HepG2 (cell line): Measurements from ENCODE around the gene TBC1D32. TPM values are rescaled to one million over a fixed set of nuclear protein-coding genes. Genes with fewer than 3 reads are reported as not detected.
"Not testable (repeated sequence)": the region's sequence is repeated elsewhere in the genome, so short reads cannot be mapped to it uniquely, and the experiment has no call there.

ENCODE experiments used
- ATAC-seq: fragments of 200-7000 bp; cut with Tn5 transposase; 3 replicates; pipeline ENCODE4 v1.9.1; 2020; ENCODE audit warnings: mild to moderate bottlenecking, moderate library complexity
- BruUV-seq: library from RNA; stranded (reverse); fragments of 400-500 nt; replicated peaks from 2 replicates; lab custom pipeline; 2021; lab: Mats Ljungman, UMichigan
- CTCF ChIA-PET: fragments of 300-600 bp; formaldehyde crosslinking; extraction: SDS; loops from one replicate; lab custom pipeline; 2021; ENCODE audit warnings: low total read pairs, inconsistent platforms, low intra/inter-chr PET ratio; lab: Yijun Ruan, JAX
- POLR2A ChIA-PET: fragments of 350-600 bp; sonication (Branson Sonifier 250); formaldehyde crosslinking; loops from one replicate; lab custom pipeline; 2020; ENCODE audit warnings: antibody characterized with exemption, inconsistent platforms; lab: Yijun Ruan, JAX
- DNase-seq: peaks from one replicate; pipeline ENCODE4 v3.0.0-alpha.2; 2015; ENCODE audit warnings: low spot score
- FAIRE-seq: peaks from 3 replicates; lab custom pipeline; 2011; peaks lifted over from hg19 to GRCh38; lab: Jason Lieb, UNC
- H2AFZ ChIP-seq: one replicate; pipeline ENCODE4 v1.6.1; 2011; ENCODE audit warnings: low read length, inconsistent platforms
- H3K27ac ChIP-seq: fragments of 300-600 bp; 3 replicates; pipeline ENCODE4 v1.8.0; 2011; ENCODE audit warnings: mixed run types, mild to moderate bottlenecking, mixed read lengths, low read length, inconsistent platforms; ENCODE audit not compliant: insufficient read depth; ENCODE audit errors: extremely low read length
- H3K27me3 ChIP-seq, 2 experiments: fragments of 200-600 bp in 1 of 2; 2 replicates in 1 of 2; 3 replicates in 1 of 2; pipeline versions ENCODE4 v1.6.0 to v1.8.0; 2011; ENCODE audit warnings: low read length in 2 of 2, mild to moderate bottlenecking in 2 of 2, moderate library complexity in 2 of 2, inconsistent platforms in 1 of 2; ENCODE audit not compliant: insufficient read depth in 2 of 2, control insufficient read depth in 1 of 2
- H3K36me3 ChIP-seq, 2 experiments: fragments of 200-600 bp in 1 of 2; replicated peaks in 1 of 2; 2 replicates in 1 of 2; 3 replicates in 1 of 2; pipeline versions ENCODE4 v1.5.1 to v1.8.0; 2011; ENCODE audit warnings: low read length in 2 of 2, inconsistent platforms in 1 of 2; ENCODE audit not compliant: insufficient read depth in 2 of 2, control insufficient read depth in 1 of 2
- H3K4me1 ChIP-seq: 2 replicates; pipeline ENCODE4 v1.5.1; 2012; ENCODE audit warnings: low read length, inconsistent platforms; ENCODE audit not compliant: insufficient read depth
- H3K4me2 ChIP-seq: 2 replicates; pipeline ENCODE4 v1.6.0; 2011; ENCODE audit warnings: low read depth, low read length, inconsistent platforms
- H3K4me3 ChIP-seq, 3 experiments: fragments of 200-600 bp in 1 of 3; sonication (generic), shearing (Covaris generic) in 1 of 3; replicated peaks in 1 of 3; 2 replicates each; pipeline ENCODE4 v1.5.1; 2011 to 2016; ENCODE audit warnings: low read length in 3 of 3, inconsistent platforms in 2 of 3, low read depth in 2 of 3, mild to moderate bottlenecking in 2 of 3, control low read depth in 1 of 3, mixed read lengths in 1 of 3; ENCODE audit not compliant: insufficient read depth in 1 of 3
- H3K79me2 ChIP-seq: one replicate; pipeline ENCODE4 v1.6.1; 2011; ENCODE audit warnings: low read length, inconsistent platforms; ENCODE audit not compliant: insufficient read depth
- H3K9ac ChIP-seq: 2 replicates; pipeline ENCODE4 v1.6.0; 2011; ENCODE audit warnings: mild to moderate bottlenecking, low read depth, low read length, inconsistent platforms; ENCODE audit not compliant: insufficient read depth
- H3K9me3 ChIP-seq: 2 replicates; pipeline ENCODE4 v1.5.1; 2012; ENCODE audit warnings: mild to moderate bottlenecking, low read length
- H4K20me1 ChIP-seq: 2 replicates; pipeline ENCODE4 v1.6.0; 2011; ENCODE audit warnings: inconsistent platforms, mild to moderate bottlenecking, low read length, moderate library complexity; ENCODE audit not compliant: insufficient read depth
- ARNT2 ChIP-seq: sonication (generic); formaldehyde crosslinking; IDR thresholded peaks from 2 replicates; pipeline ENCODE4 v1.8.0; 2022; ENCODE audit warnings: mild to moderate bottlenecking, low read depth, missing genetic modification reagents, moderate library complexity
- MXI1 ChIP-seq: IDR thresholded peaks from 3 replicates; pipeline ENCODE4 v1.6.1; 2012; ENCODE audit warnings: low read depth, low read length, inconsistent platforms, borderline replicate concordance
- RFXANK ChIP-seq: IDR thresholded peaks from 2 replicates; pipeline ENCODE4 v1.6.1; 2016
- ZSCAN21 ChIP-seq: sonication (generic); formaldehyde crosslinking; IDR thresholded peaks from 2 replicates; pipeline ENCODE4 v1.8.0; 2022; ENCODE audit warnings: mild to moderate bottlenecking, missing genetic modification reagents, moderate library complexity, borderline replicate concordance
- whole genome bisulfite sequencing: methylation state at CpG from one replicate; pipeline ENCODE4 v1.1.6; 2017; ENCODE audit warnings: low lambda C conversion rate; 5-methylcytosine and 5-hydroxymethylcytosine counted together
- in situ Hi-C: cut with HindIII; loops from 2 replicates; pipeline ENCODE4 v1.10.0; 2017; ENCODE audit warnings: low pct_unique_long_range_greater_than_20kb; ENCODE audit not compliant: extremely low pct_ligation_motif_present
- intact Hi-C: fragments of 100-400 bp; cut with micrococcal nuclease; formaldehyde crosslinking; loops from one replicate; pipeline ENCODE4 v1.10.0; 2022; ENCODE audit not compliant: unreplicated experiment
- polyA plus RNA-seq, 8 experiments: library from polyadenylated mRNA; depleted of rRNA in 3 of 8; stranded (reverse) in 7 of 8; unstranded in 1 of 8; fragments of >200 nt; fragmentation: Illumina TruSeq in 4 of 8; extraction: Trizol in 4 of 8; gene quantifications; 2 replicates each; pipeline versions ENCODE4 v1.2.1 to v1.2.3, GENCODE V29; 2011 to 2016; ENCODE audit warnings: low read depth in 4 of 8, missing spikeins in 1 of 8, mixed read lengths in 1 of 8; ENCODE audit not compliant: insufficient read depth in 1 of 8
- total RNA-seq, 5 experiments: library from RNA; depleted of rRNA; stranded (reverse); fragments of >200 nt; fragmentation: Illumina TruSeq; extraction: Trizol; gene quantifications; 2 replicates each; pipeline ENCODE4 v1.2.3, GENCODE V29; 2016; ENCODE audit warnings: low read depth in 1 of 5
- TF ChIP-seq, protein P1 (sequence below): sonication (generic); formaldehyde crosslinking; IDR thresholded peaks from 2 replicates; pipeline ENCODE4 v1.4.0; 2020; ENCODE audit warnings: missing genetic modification reagents
- TF ChIP-seq, protein P2 (sequence below): sonication (generic); formaldehyde crosslinking; IDR thresholded peaks from 2 replicates; pipeline ENCODE4 v1.4.0; 2020; ENCODE audit warnings: mild to moderate bottlenecking, missing genetic modification reagents

Gene TBC1D32
- total and polyA plus RNA-seq, 2 of the 13 experiments (the other 11 are each of a cell fraction or from before 2014, with no cell fraction given), result 2.0 to 4.8 TPM

DNA sequence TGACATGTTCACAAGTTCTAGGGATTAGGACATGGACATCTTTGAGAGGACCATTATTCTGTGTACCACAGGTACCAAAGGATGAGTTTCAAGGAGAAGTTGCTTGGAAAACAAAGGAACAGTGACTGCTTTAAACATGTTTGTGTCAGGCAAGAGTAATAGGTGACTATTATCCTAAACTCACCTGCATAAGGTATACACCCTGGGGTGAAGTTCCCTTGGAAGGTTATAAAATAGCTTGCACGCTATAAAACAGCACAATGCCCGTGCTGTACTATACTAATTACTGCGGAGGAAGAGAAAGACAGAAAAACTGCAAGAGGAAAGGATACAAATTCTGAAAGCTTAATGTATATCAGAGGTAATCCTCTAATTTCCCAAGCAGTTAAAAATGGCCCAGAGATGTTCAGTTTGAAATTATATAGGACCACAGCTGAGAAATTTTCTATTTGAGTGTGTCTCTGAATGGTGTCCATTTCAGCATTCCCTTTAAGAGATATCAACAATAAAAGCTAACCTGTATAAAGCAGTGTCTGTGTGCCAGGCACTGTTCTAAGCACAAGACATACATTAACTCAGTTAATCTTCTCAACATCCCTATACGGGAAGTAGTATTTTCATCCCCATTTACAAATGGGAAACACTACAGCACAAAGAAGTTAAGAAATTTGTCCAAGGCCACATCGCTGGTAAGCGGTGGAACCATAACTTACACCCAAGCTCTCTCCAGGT is 19.7 kb downstream of the TBC1D32 start:
- H3K36me3 ChIP-seq, result no peaks in the 10 kb centered on the region
- no peak for FAIRE-seq
- CTCF ChIA-PET, result no interaction called here

DNA sequence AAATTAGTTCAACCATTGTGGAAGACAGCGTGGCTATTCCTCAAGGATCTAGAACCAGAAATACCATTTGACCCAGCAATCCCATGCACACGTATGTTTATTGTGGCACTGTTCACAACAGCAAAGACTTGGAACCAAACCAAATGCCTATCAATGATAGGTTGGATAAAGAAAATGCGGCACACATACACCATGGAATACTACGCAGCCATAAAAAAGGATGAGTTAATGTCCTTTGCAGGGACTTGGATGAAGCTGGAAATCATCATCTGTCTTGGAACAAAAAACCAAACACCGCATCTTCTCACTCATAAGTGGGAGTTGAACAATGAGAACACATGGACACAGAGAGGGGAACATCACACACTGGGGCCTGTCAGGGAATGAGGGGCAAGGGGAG is 22.5 kb downstream of the TBC1D32 start:
- H3K4me2 ChIP-seq, H3K36me3 ChIP-seq, H3K27me3 ChIP-seq, H3K4me3 ChIP-seq, DNase-seq, H3K27ac ChIP-seq, H3K4me1 ChIP-seq, H2AFZ ChIP-seq, POLR2A ChIA-PET, CTCF ChIA-PET, ATAC-seq, FAIRE-seq, H3K9ac ChIP-seq, intact Hi-C loops, H3K79me2 ChIP-seq, H4K20me1 ChIP-seq, H3K9me3 ChIP-seq, BruUV-seq: not testable (repeated sequence)
- WGBS, result 37% methylated on average over 5 of the region's 5 CpGs
- in situ Hi-C loops, result loop anchor here (25.0 kb wide), 1 partner anchor 1575 kb away; no protein-coding TSS in a partner anchor

More for the DNA sequence above, 19.7 kb downstream of the TBC1D32 start:
- Histone ChIP-seq H3K4me3 (no peak overlapping the region), H3K4me1 (no peaks in the 10 kb centered on the region), H3K27ac (no peak overlapping the region), H4K20me1 (no peaks in the 10 kb centered on the region), H3K79me2 (no peaks in the 10 kb centered on the region), H3K27me3 (no peaks in the 10 kb centered on the region), H3K9ac (no peak overlapping the region), H3K4me2 (no peak overlapping the region), H3K9me3 (no peaks in the 10 kb centered on the region), H2AFZ (no peak overlapping the region)
- WGBS, result 33% methylated on average over 6 of the region's 6 CpGs
- TF ChIP-seq, protein P1, sequence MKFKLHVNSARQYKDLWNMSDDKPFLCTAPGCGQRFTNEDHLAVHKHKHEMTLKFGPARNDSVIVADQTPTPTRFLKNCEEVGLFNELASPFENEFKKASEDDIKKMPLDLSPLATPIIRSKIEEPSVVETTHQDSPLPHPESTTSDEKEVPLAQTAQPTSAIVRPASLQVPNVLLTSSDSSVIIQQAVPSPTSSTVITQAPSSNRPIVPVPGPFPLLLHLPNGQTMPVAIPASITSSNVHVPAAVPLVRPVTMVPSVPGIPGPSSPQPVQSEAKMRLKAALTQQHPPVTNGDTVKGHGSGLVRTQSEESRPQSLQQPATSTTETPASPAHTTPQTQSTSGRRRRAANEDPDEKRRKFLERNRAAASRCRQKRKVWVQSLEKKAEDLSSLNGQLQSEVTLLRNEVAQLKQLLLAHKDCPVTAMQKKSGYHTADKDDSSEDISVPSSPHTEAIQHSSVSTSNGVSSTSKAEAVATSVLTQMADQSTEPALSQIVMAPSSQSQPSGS (CRISPR knock-in tag), result no peak
- TF ChIP-seq, protein P2, sequence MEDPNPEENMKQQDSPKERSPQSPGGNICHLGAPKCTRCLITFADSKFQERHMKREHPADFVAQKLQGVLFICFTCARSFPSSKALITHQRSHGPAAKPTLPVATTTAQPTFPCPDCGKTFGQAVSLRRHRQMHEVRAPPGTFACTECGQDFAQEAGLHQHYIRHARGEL (CRISPR knock-in tag), result no peak
- TF ChIP-seq RFXANK (CRISPR knock-in tag) (no peak), ARNT2 (CRISPR knock-in tag) (no peak), MXI1 (no peak), ZSCAN21 (CRISPR knock-in tag) (no peak)
- POLR2A ChIA-PET, result no interaction called here
- no TSS peak for BruUV-seq
- in situ Hi-C loops (loop anchor here (25.0 kb wide), 1 partner anchor 1577 kb away; no protein-coding TSS in a partner anchor), intact Hi-C loops (loop anchor here (5.0 kb wide), 1 partner anchor 718 kb away; no protein-coding TSS in a partner anchor)
- ATAC-seq, result no peak
- no peak for DNase-seq
